HepG2 (cell line): ENCODE data around the gene SLC1A5. TPM values are rescaled to one million over a fixed set of nuclear protein-coding genes. Genes with fewer than 3 reads are reported as not detected.
A peak's percentile ranks its signal among the peaks of the same experiment; 100 is the strongest.

Experiments used
- ARID2 ChIP-seq: sonication (generic); formaldehyde crosslinking; IDR thresholded peaks from 2 replicates; pipeline ENCODE4 v1.8.1; 2022; ENCODE audit warnings: mild to moderate bottlenecking, missing genetic modification reagents, borderline replicate concordance
- ELF1 ChIP-seq: sonication (generic); formaldehyde crosslinking; IDR thresholded peaks from 2 replicates; pipeline ENCODE4 v1.4.0; 2020; ENCODE audit warnings: missing genetic modification reagents
- FOXJ3 ChIP-seq: sonication (generic); formaldehyde crosslinking; IDR thresholded peaks from 2 replicates; pipeline ENCODE4 v1.4.0; 2020; ENCODE audit warnings: missing genetic modification reagents, mild to moderate bottlenecking, borderline replicate concordance
- FOXO4 ChIP-seq: sonication (generic); formaldehyde crosslinking; conservative IDR thresholded peaks from 2 replicates; pipeline ENCODE4 v1.8.1; 2023; ENCODE audit warnings: missing genetic modification reagents
- HNRNPLL ChIP-seq: fragments of 200-400 bp; formaldehyde crosslinking; IDR thresholded peaks from 2 replicates; pipeline ENCODE4 v1.6.1; 2017; ENCODE audit warnings: mild to moderate bottlenecking, low read depth, low read length; ENCODE audit not compliant: poor library complexity, severe bottlenecking
- IRF1 ChIP-seq: sonication (generic); formaldehyde crosslinking; IDR thresholded peaks from 2 replicates; pipeline ENCODE4 v1.4.0; 2020; ENCODE audit warnings: low read depth, mild to moderate bottlenecking, missing genetic modification reagents
- JDP2 ChIP-seq: sonication (generic); formaldehyde crosslinking; IDR thresholded peaks from 2 replicates; pipeline ENCODE4 v1.8.1; 2022; ENCODE audit warnings: missing genetic modification reagents, borderline replicate concordance
- KDM1A ChIP-seq: IDR thresholded peaks from 2 replicates; pipeline ENCODE4 v1.6.1; 2016; ENCODE audit warnings: missing compliant biosample characterization
- MLXIP ChIP-seq: sonication (generic); formaldehyde crosslinking; IDR thresholded peaks from 2 replicates; pipeline ENCODE4 v1.9.0; 2021; ENCODE audit warnings: missing genetic modification reagents, borderline replicate concordance
- NCOA5 ChIP-seq: sonication (generic); formaldehyde crosslinking; IDR thresholded peaks from 2 replicates; pipeline ENCODE4 v1.4.0; 2020; ENCODE audit warnings: missing genetic modification reagents
- NR1H2 ChIP-seq: sonication (generic); formaldehyde crosslinking; IDR thresholded peaks from 2 replicates; pipeline ENCODE4 v1.8.1; 2022; ENCODE audit warnings: low read depth, missing genetic modification reagents, borderline replicate concordance
- PLRG1 ChIP-seq: fragments of 450-650 bp; conservative IDR thresholded peaks from 2 replicates; pipeline ENCODE4 v1.6.1; 2016
- POLR2AphosphoS2 ChIP-seq: IDR thresholded peaks from 2 replicates; pipeline ENCODE4 v1.6.1; 2011; ENCODE audit warnings: low read depth, low read length, improper control_type of control experiment
- SIN3A ChIP-seq: IDR thresholded peaks from 2 replicates; pipeline ENCODE4 v1.6.1; 2011; ENCODE audit warnings: low read depth, mild to moderate bottlenecking, control low read depth, low read length, borderline replicate concordance
- TCF7L2 ChIP-seq: IDR thresholded peaks from 2 replicates; pipeline ENCODE4 v1.6.1; 2011; ENCODE audit warnings: mild to moderate bottlenecking, low read depth, low read length, moderate library complexity
- ZNF143 ChIP-seq: sonication (generic); formaldehyde crosslinking; IDR thresholded peaks from 2 replicates; pipeline ENCODE4 v1.4.0; 2020; ENCODE audit warnings: missing genetic modification reagents
- ZNF383 ChIP-seq: sonication (generic); formaldehyde crosslinking; IDR thresholded peaks from 2 replicates; pipeline ENCODE4 v1.4.0; 2020; ENCODE audit warnings: missing genetic modification reagents, mild to moderate bottlenecking, borderline replicate concordance
- ZNF451 ChIP-seq: sonication (generic); formaldehyde crosslinking; IDR thresholded peaks from 2 replicates; pipeline ENCODE4 v1.5.0; 2020; ENCODE audit warnings: mild to moderate bottlenecking, missing genetic modification reagents
- ZNF496 ChIP-seq: sonication (generic); formaldehyde crosslinking; IDR thresholded peaks from 2 replicates; pipeline ENCODE4 v1.8.1; 2023; ENCODE audit warnings: mild to moderate bottlenecking, moderate library complexity, missing genetic modification reagents; ENCODE audit not compliant: insufficient replicate concordance
- ZNF674 ChIP-seq: sonication (generic); formaldehyde crosslinking; IDR thresholded peaks from 2 replicates; pipeline ENCODE4 v1.5.0; 2020; ENCODE audit warnings: low read depth, mild to moderate bottlenecking, missing genetic modification reagents
- ZNF850 ChIP-seq: sonication (generic); formaldehyde crosslinking; conservative IDR thresholded peaks from 2 replicates; pipeline ENCODE4 v1.9.0; 2021; ENCODE audit warnings: mild to moderate bottlenecking, missing genetic modification reagents
- ZXDC ChIP-seq: sonication (generic); formaldehyde crosslinking; IDR thresholded peaks from 2 replicates; pipeline ENCODE4 v1.5.0; 2020; ENCODE audit warnings: mild to moderate bottlenecking, missing genetic modification reagents
- polyA plus RNA-seq, 8 experiments: library from polyadenylated mRNA; depleted of rRNA in 3 of 8; stranded (reverse) in 7 of 8; unstranded in 1 of 8; fragments of >200 nt; fragmentation: Illumina TruSeq in 4 of 8; extraction: Trizol in 4 of 8; gene quantifications; 2 replicates each; pipeline versions ENCODE4 v1.2.1 to v1.2.3, GENCODE V29; 2011 to 2016; ENCODE audit warnings: low read depth in 4 of 8, missing spikeins in 1 of 8, mixed read lengths in 1 of 8; ENCODE audit not compliant: insufficient read depth in 1 of 8
- total RNA-seq, 5 experiments: library from RNA; depleted of rRNA; stranded (reverse); fragments of >200 nt; fragmentation: Illumina TruSeq; extraction: Trizol; gene quantifications; 2 replicates each; pipeline ENCODE4 v1.2.3, GENCODE V29; 2016; ENCODE audit warnings: low read depth in 1 of 5

SLC1A5 gene
- total and polyA plus RNA-seq, 2 of the 13 experiments (the other 11 are each of a cell fraction or from before 2014, with no cell fraction given) = 120 to 159 TPM

- TF ChIP-seq ZNF674 (no peak; the same call in 1 of the 2 replicates), ELF1 (peak; percentile 87), ZNF496 (CRISPR knock-in tag) (no peak), IRF1 (CRISPR knock-in tag) (no peak), ZNF383 (CRISPR knock-in tag) (no peak), SIN3A (peak; percentile 97; the same call in 1 of the 2 replicates), ZXDC (no peak), ARID2 (no peak; the same call in 1 of the 2 replicates), KDM1A (no peak), ZNF143 (no peak), TCF7L2 (no peak), FOXJ3 (CRISPR knock-in tag) (no peak), ZNF451 (CRISPR knock-in tag) (peak; percentile 73; the same call in 1 of the 2 replicates), NCOA5 (no peak), MLXIP (CRISPR knock-in tag) (peak; percentile 50; the same call in 1 of the 2 replicates), ZNF850 (CRISPR knock-in tag) (0 out of 2 replicates have a peak, but pooled peaks have one; percentile 51), NR1H2 (CRISPR knock-in tag) (no peak), POLR2AphosphoS2 (peak; percentile 75; the same call in 1 of the 2 replicates), HNRNPLL (peak; percentile 62), PLRG1 (no peak), FOXO4 (CRISPR knock-in tag) (no peak), JDP2 (CRISPR knock-in tag) (no peak)
Observed at GRCh38 chr19:46788262-46788967, at the start of gene SLC1A5 (continued).
